Dermis microvascular lymphatic vessel endothelial cell (primary cell): ENCODE measurements around the gene KIF26B. TPM values are rescaled to one million over a fixed set of nuclear protein-coding genes. Genes with fewer than 3 reads are reported as not detected.

Experiments
- DNase-seq, 2 donors: peaks; one replicate each; pipeline versions ENCODE4 v3.0.0 to v3.0.0-alpha.2; 2010; ENCODE audit warnings: low read depth in 2 of 2
- total RNA-seq: library from RNA; depleted of rRNA; stranded (reverse); fragments of >200 nt; gene quantifications from 2 replicates; pipeline ENCODE4 v1.2.1, GENCODE V29; 2014

Gene KIF26B
- total RNA-seq, 1 donor from 2014 or later: 1.3 TPM

DNA sequence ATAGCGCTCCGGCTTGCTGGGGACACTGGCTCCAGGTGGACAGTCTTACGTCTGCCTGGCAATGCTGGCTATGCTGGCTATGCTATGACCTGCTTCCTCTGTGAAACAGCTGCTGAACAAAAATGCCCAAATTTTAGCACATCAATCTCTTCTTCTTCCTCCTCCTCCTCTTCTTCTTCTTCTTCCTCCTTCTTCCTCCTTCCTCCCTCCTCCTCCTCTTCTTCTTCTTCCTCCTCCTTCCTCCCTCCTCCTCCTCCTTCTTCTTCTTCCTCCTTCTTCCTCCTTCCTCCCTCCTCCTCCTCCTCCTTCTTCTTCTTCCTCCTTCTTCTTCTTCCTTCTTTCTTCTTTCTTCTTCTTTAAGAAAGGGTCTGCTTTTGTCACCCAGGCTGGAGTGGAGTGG lies 401.3 kb downstream of the KIF26B start:
- DNase-seq: no peak

DNA sequence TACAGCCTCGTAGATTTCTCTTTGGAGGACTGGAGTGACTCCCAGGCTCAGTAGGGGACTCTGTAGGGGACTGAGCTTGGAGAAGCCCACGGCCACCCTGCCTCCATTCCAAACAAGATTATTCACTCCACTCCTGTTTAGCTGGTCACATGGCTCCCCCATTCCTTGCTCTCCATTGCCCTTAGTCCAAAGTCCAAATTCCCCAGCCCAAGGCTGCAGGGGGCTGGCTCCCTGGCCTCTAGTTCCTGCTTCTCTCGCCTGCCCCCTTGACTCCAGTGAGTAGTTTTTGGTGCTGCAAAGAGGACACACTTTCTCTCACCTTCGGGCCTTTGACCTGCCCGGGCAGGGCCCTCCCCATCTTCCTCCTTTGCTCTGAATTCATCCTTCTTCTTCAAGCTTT lies 403.3 kb downstream of the KIF26B start:
- no peak for DNase-seq

DNA sequence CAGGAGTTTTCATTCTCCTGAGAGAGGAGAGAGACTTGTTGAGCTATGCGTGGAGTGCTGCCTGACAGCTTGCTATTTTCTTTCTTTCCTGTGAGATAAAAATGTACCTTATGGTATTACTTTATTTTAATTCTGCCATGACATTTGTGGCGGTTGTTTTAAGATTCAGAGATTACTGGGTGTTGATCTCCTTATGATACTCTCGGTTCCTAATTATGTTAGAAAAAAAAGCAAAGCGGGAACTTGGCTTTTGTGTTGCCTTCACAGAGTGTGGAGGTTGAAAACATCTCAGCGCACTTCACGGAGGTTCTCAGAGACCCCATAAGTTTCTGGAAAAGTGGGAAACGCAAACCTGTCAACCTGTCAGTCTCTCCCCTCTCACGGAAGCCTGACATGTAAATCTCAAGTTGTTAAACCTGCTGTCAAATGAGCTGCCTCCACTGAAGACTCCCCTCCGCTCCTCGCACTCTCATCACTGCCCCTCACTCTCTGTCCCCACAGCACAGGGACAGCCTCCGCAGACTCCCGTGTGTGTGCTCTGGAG lies 405.6 kb downstream of the KIF26B start:
- DNase-seq: no peak

DNA sequence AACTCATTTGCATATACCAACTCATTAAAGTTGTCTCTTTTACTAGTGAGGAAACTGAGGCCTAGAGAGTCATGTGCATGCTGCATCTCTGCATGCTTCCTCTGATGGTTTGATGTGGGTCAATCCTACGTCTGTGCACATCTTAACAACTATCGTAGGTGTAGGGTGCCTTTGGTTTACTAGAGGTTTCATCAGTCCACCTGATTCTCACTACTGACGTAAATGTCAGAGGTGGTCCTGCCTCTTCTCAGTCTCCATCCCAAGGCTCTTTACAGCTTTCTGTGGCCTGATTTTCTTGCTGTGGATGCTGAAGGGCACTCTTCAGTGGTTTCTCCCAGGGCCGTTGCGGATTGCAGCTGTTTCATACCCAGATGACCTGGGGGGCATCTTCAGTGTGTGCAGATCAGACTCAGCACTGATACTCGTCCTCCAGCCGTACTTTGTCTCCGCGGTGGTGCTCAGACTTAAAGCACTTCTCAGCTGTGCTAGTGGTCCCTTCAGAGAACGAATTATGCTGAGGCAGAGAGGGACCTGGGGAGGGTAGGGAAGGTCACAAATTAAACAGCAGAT lies 407.0 kb downstream of the KIF26B start:
- DNase-seq: no peak

DNA sequence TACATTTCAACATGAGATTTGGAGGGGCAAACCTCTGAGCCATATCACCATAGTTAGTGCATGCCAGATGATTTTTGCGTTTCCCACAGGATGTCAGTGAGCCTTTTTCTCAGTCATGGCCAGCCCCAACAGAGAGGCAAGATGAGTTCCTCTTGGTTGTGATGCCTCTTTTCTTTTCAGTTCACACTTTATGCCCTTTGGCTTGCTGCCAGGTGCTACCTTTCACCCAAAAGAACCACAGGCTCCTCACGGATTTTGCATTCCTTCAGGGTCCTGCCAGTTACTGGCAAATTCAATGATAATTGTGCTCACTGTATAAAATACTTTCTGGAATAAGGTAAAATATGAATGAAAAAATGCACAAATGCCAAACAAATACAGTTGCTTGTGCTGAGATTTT lies 411.3 kb downstream of the KIF26B start:
- no peak for DNase-seq

DNA sequence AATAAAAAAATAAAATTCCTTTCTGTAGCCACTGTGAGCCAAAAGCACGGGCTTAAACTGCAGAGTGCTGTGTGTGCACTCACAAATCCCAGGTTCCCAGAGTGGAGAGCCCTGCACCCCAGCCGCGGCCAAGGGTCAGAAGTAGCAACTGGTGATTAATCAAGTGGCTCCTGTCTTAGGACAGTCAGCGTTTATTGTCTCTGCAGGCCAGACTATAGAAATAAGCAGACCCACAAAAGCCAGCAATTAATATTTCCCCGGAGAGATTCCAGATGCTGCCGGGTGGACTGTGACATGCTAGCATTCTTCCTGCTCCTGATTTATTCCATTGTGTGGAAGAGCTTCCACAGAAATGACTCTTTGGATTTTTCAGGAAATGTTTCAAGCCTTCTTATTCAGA lies 412.2 kb downstream of the KIF26B start:
- peak in 1 of 2 donors; percentile 29 for DNase-seq

DNA sequence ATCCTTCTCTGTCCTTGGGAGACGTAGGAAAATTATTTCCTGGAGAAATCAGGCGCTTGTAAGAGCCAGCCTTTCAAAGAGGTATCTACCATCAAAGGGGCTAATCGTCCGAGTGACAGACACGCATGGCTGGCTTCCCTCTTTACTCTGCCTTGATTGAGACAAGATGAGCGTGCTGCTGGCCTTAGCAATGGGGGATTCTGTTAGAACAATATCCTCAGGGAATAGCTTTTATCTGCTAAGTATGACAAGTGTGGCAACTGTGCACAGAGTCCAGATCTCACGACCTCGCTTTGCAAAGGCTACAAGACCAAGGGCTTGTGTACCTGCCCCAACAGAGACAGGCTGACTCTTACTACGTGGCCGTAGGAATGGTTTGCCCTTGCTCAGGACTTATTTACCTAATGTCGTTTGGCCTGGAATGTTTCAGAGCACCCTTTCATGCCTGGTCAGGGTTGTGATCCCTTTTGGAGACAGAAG lies 417.1 kb downstream of the KIF26B start:
- no peak for DNase-seq

DNA sequence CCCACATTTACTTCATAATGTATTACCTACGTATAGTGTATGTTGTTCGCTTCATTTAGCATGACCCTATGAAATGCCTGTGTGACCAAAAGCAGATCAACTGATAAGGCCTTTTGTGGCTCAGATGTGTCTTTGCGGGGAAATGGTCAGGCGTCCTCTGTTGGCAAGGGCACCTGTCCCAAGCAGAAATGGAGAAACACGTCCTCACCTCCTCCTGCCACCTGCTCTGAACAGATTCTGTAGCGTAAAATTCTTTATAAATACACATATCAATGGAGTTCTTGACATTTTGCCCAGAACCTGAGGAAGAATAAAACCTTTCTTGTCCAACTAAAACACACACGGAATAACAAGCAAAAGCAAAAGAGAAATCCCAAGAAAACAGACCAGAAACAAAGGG lies 417.9 kb downstream of the KIF26B start:
- DNase-seq: peak in 1 of 2 donors; percentile 26

DNA sequence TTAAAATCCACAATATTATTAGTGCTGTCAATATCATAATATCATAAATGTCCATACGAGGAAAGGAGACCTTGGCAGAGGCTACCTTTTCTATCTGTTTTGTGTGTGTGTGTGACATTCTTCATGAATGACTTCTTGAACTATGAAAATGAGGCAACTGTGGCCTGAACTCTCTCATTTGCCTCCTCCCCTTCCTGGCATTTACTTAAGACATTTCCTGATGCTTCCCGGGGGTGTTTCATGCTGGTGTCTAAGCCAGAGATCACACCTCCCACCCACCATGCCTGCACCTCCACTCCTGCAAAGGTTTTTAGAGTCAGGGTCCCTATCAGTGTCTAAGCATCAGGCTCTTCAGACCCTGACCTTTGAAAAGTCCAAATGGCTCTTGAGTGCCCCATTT lies 420.9 kb downstream of the KIF26B start:
- DNase-seq: no peak

DNA sequence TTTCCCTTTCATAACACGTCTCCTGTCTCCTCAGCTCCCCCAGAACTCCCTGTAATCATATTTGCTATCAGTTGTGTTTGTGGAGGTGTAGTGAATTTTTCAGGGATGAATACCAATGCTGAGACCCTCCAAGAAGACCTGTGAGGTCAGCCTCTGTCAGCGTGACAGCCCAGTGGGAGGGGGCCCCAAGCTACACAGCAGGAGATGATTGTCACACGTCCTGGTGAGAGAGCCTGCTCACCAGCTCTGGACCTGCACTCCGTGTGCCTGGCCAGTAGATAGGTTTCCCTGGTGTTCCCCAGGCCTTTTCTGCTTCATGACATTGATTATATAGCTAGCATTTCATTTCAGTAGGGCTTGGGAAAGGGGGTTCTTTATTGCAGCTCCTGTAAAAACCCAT lies 421.5 kb downstream of the KIF26B start:
- DNase-seq: no peak

DNA sequence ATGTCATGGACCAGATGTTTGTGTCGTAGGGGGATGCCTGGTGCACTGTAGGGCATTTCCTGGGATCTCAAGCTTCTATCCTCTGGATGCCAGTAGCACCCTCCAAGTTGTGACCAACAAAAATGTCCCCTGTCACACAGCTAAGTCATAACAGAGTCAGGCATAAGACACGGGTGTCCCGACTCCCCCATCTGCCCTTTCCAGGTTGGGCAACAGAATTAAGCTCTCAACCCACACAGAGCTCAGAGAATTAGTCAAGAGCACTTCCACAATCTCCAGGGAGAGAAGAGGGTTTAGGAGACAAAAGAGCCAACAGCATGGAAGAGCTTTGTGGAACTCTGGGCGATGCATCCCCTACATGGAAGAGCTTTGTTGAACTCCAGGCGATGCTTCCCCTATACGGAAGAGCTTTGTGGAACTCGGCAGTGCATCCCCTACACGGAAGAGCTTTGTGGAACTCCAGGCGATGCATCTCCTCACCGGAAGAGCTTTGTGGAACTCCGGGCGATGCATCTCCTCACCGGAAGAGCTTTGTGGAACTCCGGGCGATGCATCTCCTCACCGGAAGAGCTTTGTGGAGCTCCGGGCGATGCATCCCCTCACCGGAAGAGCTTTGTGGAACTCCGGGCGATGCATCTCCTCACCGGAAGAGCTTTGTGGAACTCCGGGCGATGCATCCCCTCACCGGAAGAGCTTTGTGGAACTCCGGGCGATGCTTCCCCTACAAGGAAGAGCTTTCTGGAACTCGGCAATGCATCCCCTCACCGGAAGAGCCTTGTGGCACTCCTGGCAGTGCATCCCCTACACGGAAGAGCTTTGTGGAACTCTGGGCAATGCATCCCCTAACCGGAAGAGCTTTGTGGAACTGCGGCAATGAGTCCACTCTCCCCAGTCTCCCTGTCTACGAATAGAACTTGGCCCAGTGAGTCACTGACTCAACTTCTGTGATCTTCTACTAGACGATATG lies 422.7 kb downstream of the KIF26B start:
- DNase-seq: no peak

DNA sequence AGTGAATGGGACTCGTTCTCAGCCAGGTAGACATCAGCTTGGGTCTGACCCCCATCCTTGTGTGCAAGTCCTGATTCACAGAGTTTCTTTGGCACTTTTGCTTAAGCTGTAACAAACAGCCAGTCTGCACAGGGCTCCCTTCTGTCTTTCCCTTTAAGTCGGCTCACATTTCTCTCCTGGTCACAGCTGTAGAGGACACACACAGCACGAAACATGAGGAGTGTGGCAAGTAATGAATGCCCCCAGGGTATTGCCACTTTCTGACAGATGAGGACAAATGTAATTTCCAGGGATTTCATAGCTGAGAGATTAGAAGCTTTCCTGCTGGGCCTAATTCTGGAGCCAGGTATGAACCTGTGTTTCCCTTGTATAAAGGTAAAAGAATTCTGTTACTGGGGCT lies 423.5 kb downstream of the KIF26B start:
- DNase-seq: no peak

DNA sequence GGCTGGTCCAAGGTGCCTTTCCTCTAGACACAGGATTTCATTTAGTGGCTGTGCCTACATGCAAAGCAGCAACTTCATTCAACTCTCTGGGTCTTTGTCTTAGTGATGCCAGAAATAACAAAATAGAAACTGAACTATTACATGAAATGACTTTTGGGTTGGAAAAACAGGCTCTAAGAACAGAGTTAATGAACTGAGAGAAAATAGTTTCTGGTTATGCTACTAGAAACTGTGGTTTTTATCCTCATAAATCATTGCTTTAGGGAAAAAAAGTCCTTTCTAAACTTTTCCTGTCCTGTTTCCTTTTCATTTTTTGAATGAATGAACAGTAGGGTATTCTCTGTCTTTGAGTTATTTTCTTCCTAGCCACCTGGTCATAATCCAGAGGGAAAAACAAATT lies 424.0 kb downstream of the KIF26B start:
- DNase-seq: no peak

DNA sequence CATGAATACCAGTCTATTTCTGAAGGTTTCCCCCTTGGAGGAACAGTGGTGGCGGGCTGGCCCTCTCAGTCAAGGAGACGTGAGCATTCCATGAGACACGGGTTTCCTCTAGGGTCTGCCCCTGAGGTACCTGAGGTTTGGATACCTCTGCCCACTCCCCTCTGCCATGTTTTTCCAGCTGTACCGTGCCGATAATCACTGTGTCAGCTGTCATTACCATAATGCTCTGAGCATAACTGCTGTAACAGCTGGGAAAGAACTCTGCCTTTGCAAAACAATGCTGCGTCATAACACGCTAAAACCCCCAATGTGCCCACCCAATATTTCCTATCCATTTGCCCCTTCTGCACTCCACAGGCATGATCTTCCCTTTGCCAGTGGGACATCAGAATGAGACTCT lies 425.1 kb downstream of the KIF26B start:
- no peak for DNase-seq

DNA sequence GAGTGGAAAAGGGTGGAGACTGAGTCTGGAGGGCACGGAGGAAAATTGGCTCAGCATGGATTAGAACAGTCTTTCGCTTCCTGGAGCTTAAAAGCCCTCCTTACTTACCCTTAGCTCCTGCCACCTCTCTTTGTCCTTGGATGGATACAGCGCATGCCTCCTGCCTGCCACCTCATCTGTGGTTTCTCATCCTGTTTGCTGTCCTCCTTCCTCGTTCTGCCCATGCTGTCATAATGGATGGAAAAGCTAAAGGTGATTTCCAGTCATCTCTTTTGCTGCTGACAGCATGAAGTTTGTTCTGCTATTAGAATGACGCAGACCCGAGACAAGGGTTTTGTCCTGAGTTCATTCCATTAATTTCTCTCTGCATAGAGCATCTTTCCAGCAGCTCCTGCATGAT lies 425.9 kb downstream of the KIF26B start:
- DNase-seq: no peak

DNA sequence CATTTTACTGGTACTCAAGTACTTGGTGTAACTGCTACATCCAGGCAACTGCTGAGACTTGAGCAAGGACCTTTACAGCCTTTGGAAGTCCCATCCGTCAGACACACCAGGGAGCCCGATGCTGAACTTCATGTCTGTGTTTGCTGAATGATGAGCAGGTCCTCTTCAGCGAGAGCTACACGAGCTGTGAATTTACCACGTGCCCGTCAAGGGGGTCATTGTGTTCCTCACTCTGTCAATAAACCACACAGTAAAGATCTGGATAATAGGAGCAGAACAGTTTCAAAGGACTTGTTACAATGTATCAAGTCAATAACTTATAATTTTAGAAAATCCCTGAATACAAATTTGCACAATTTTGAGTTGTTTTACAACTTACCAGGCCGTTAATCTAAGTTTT lies 427.2 kb downstream of the KIF26B start:
- DNase-seq: no peak

DNA sequence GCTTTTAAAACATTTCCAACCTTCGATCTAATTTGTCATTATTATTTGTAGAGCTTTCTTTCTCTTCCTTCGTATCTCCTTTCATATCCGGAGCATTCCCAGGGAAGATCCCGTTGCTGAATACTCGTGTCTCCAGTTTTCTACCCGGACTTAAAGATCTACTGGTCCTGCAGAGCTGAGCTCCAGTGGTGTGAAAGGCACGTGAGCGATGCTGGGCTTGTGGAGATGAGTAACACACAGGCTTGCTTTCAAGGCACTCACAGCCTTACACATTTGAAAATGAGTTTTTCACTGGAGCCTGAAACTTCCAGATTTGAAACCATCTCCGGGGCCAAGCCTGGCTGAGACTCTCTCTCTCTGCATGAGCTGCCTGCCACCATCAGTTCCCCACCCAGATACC lies 428.3 kb downstream of the KIF26B start:
- DNase-seq: no peak

DNA sequence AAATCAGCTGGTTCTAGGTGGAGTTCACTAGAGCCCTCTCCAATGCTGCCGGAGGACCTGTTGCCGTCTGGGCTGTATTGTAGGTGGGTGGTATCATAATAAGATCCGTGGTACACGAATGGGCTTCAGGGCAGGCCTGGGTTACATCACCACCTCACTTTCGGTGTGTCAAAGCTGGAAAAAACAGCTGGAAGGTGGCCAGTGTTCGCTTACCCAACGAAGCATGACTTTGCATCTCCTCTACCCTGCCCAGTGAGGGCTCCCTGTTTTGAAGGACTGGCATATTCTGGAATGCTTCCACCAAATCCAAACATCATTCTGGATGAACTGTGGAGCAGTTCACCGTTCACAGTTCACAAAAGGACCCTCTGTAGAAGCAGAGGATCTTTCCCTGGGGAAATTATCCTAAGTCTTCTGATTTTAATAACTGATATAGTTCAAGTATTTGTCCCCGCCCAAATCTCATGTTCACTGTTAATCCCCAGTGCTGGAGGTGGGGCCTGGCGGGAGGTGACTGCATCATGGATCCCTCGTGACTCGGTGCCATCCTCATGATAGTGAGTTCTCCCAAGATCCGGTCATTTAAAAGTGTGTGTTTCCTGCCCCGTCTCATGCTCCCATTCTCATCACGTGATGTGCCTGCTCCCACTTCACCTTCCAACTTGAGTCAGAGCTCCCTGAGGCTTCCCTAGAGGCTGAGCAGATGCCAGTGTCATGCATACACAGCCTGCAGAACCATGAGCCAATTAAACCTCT lies 429.0 kb downstream of the KIF26B start:
- DNase-seq: no peak

DNA sequence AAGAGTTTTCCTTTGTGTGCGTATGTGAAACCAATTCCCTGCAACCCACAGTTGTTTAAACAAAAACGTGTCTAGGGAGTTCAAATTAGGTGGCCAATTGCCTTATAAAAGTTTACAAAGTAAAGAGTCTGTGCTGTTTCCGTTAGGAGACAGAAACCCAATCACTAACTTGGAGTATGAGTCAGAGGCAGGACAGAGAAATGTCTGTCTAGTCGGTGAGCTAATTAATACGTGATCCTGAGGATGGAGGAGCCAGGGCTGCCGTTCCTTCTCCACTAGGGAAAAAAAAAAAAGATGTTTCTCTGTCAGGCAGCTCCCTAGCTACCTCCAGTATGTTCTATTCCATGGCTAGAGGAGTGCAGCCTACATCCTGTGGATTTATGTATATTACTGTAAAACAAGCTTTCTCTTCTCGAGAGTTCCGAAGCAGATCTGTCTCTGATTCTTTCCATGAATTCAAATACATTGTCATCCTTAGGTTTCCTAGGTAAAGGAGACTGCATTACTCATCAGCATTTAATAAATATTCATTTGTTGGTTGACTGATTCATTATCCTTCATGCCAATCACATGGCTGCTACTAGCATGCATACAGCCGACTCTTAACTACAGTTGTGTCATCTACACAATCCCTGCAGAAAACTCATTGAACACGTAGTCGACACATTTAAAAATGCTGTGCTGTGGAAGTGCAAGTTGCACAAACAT lies 430.6 kb downstream of the KIF26B start:
- DNase-seq: no peak

DNA sequence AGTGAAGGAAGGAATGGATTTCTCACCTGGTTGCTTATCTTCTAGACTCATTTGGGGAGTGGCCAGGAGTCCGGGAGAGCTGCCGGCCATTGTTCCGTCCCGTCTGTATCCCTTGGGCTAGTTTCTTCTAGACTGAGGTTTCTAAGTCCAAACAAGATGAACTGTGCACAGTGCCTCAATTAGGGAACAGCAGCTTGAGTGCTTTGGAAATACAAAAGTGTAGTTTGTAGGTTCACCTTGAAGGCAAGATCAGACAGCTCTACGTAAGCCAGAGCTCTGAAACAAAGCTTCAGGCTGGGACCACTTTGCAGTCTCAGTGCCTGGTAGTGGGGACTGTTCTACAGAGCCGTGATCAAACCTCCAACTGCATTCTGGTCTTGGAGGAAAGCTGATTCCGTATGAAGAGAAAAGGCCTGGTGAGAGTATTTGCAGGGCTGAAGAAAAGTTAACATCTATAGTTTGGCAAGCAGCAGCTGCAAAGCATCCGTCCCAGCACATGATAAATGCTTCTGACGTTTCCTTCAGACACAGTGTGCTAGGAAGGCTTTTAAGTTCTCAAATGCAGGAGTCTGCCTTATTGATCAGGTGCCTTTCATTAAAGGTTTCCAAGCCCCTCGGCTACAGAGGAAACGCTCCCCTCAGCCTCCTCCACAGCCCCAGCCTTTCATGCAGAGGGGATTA lies 432.8 kb downstream of the KIF26B start:
- no peak for DNase-seq
